Gastrocnemius medialis (tissue), 4 donors: ENCODE data around the gene PLOD3. TPM values are rescaled to one million over a fixed set of nuclear protein-coding genes. Genes with fewer than 3 reads are reported as not detected.

Source experiments
- ATAC-seq, 2 donors: fragments of 150-250 bp; one replicate each; pipeline ENCODE4 v1.9.1; 2016
- DNase-seq, 2 donors: peaks; one replicate each; pipeline ENCODE4 v3.0.0-alpha.2; 2019
- H3K27ac ChIP-seq, 4 donors: fragments of 200-600 bp; sonication (generic); 1 replicate in 1 of 4; 2 replicates in 3 of 4; pipeline ENCODE4 v1.5.1; 2016 to 2018; ENCODE audit warnings: mild to moderate bottlenecking in 2 of 4, moderate library complexity in 1 of 4
- H3K27me3 ChIP-seq, 3 donors: fragments of 200-600 bp; sonication (generic) in 2 of 3; 1 replicate in 1 of 3; 2 replicates in 2 of 3; pipeline versions ENCODE4 v1.5.1 to v1.6.0; 2016 to 2019; ENCODE audit warnings: mild to moderate bottlenecking in 1 of 3, moderate library complexity in 1 of 3
- H3K36me3 ChIP-seq, 2 donors: fragments of 200-600 bp; sonication (generic) in 1 of 2; one replicate each; pipeline ENCODE4 v1.5.1; 2017 to 2018
- H3K4me1 ChIP-seq, 2 donors: fragments of 200-600 bp; sonication (generic) in 1 of 2; one replicate each; pipeline ENCODE4 v1.5.1; 2016 to 2017; ENCODE audit warnings: mild to moderate bottlenecking in 2 of 2
- H3K4me3 ChIP-seq, 4 donors: fragments of 200-600 bp; sonication (generic) in 3 of 4; 1 replicate in 1 of 4; 2 replicates in 3 of 4; pipeline ENCODE4 v1.5.1; 2016 to 2019; ENCODE audit warnings: mild to moderate bottlenecking in 2 of 4
- H3K9me3 ChIP-seq, 3 donors: fragments of 200-600 bp; sonication (generic) in 2 of 3; 1 replicate in 1 of 3; 2 replicates in 2 of 3; pipeline ENCODE4 v1.5.1; 2016 to 2019
- POLR2A ChIP-seq, 2 donors: fragments of 450-650 bp; IDR thresholded peaks; one replicate each; pipeline ENCODE4 v1.6.1; 2017; ENCODE audit warnings: antibody characterized with exemption in 2 of 2, mild to moderate bottlenecking in 2 of 2, moderate library complexity in 2 of 2
- in situ Hi-C, 4 donors: fragments of 200-750 bp; cut with MboI; loops; one replicate each; pipeline versions ENCODE4 v1.15.0 to v1.8.0; 2017; ENCODE audit warnings: low sequenced_read_pairs in 4 of 4
- intact Hi-C: fragments of 100-400 bp; cut with DNase I; formaldehyde crosslinking; loops from one replicate; pipeline ENCODE4 v1.15.1; 2023; ENCODE audit warnings: low total_unique reads
- total RNA-seq, 4 donors: library from RNA; depleted of rRNA; stranded (reverse); fragments of >200 nt; gene quantifications; one replicate each; pipeline versions ENCODE4 v1.1.0 to v1.2.3, GENCODE V29; 2016
- TF ChIP-seq, protein P1 (sequence below), 5 experiments: fragments of 450-650 bp in 3 of 5; fragments of 200-600 bp in 2 of 5; sonication (generic) in 2 of 5; IDR thresholded peaks in 4 of 5; conservative IDR thresholded peaks in 1 of 5; 1 replicate in 4 of 5; 2 replicates in 1 of 5; pipeline ENCODE4 v1.5.1; 2016 to 2019; ENCODE audit warnings: antibody characterized with exemption in 5 of 5, mild to moderate bottlenecking in 3 of 5, moderate library complexity in 3 of 5

Gene PLOD3
- total RNA-seq, 4 donors from 2014 or later = 8.2 to 24.2 (median 15.5) TPM

DNA sequence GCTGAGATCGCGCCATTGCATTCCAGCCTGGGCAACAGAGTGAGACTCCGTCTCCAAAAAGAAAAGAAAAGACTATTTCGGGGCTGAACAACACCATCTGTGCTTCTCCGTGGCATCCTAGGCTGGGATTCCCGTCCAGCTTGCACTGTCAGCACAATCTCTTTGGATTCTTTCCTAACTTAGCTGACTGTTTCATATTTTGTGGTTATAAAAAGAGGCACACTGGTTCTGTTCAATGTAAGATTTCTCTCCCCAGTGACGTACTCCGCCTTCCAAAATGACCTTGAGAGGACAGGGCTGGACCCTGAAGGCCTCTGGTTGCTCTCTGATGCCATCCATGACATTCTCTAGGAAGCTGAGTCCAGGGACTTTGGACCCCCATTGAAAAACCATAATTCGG is 9.3 kb upstream of the PLOD3 start:
- Histone ChIP-seq H3K9me3 (no peaks in the 10 kb centered on the region), H3K4me1 (peaks cover 0 to under 1% of the 10 kb centered on the region in 2 donors), H3K36me3 (peaks cover 0 to 54% of the 10 kb centered on the region in 2 donors), H3K27ac (no peak overlapping the region), H3K27me3 (no peaks in the 10 kb centered on the region), H3K4me3 (no peak overlapping the region)
- TF ChIP-seq, protein P1, sequence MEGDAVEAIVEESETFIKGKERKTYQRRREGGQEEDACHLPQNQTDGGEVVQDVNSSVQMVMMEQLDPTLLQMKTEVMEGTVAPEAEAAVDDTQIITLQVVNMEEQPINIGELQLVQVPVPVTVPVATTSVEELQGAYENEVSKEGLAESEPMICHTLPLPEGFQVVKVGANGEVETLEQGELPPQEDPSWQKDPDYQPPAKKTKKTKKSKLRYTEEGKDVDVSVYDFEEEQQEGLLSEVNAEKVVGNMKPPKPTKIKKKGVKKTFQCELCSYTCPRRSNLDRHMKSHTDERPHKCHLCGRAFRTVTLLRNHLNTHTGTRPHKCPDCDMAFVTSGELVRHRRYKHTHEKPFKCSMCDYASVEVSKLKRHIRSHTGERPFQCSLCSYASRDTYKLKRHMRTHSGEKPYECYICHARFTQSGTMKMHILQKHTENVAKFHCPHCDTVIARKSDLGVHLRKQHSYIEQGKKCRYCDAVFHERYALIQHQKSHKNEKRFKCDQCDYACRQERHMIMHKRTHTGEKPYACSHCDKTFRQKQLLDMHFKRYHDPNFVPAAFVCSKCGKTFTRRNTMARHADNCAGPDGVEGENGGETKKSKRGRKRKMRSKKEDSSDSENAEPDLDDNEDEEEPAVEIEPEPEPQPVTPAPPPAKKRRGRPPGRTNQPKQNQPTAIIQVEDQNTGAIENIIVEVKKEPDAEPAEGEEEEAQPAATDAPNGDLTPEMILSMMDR (IDR thresholded peaks at IDR 0.05 in 4 of 5, conservative IDR thresholded peaks at IDR 0.05 in 1 of 5) = no peak
- no peak for TF ChIP-seq POLR2A (IDR thresholded peaks at IDR 0.05)
- no peak for DNase-seq
- ATAC-seq = no peak
- in situ Hi-C loops (no loop called here), intact Hi-C loops (no loop called here)

DNA sequence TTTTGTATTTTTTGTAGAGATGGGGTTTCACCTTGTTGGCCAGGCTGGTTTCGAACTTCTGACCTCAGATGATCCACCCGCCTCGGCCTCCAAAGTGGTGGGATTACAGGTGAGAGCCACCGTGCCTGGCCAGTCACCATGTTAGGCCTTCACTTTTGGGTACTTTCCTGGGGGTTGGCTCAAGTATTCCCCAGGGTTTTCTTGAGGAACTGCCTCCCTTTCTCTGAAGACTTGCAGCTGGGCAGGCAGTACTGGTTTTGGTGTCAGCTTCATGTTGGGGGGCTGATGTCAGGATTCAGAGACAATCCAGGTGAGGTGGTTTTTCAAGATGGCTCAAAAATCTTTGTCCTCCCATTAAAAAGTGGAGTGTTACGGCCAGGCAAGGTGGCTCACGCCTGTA is 8.3 kb upstream of the PLOD3 start:
- in situ Hi-C loops (no loop called here), intact Hi-C loops (no loop called here)
- H3K36me3 ChIP-seq = peaks cover 0 to 54% of the 10 kb centered on the region in 2 donors
- H3K9me3 ChIP-seq = no peaks in the 10 kb centered on the region
- TF ChIP-seq, protein P1 (IDR thresholded peaks at IDR 0.05 in 4 of 5, conservative IDR thresholded peaks at IDR 0.05 in 1 of 5) = no peak
- no peak for ATAC-seq
- H3K4me3 ChIP-seq = no peak overlapping the region
- no peak for DNase-seq
- H3K27ac ChIP-seq = no peak overlapping the region
- H3K4me1 ChIP-seq = no peaks in the 10 kb centered on the region
- H3K27me3 ChIP-seq = no peaks in the 10 kb centered on the region

DNA sequence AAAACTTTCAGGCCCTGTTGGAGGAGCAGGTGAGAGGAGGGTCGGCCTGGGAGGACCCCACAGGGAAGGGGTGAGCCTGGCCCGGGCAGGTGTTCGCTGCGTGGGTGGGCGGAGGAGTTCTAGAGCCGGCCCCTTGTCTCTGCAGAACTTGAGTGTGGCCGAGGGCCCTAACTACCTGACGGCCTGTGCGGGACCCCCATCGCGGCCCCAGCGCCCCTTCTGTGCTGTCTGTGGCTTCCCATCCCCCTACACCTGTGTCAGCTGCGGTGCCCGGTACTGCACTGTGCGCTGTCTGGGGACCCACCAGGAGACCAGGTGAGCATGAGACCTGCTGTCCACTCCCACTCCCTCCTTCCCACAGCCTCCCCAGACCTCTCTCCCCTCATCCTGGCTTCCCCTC is 6.1 kb upstream of the PLOD3 start:
- TF ChIP-seq, protein P1 (IDR thresholded peaks at IDR 0.05 in 4 of 5, conservative IDR thresholded peaks at IDR 0.05 in 1 of 5) = no peak
- TF ChIP-seq POLR2A (IDR thresholded peaks at IDR 0.05) = no peak
- in situ Hi-C loops = no loop called here
- Histone ChIP-seq H3K9me3 (no peaks in the 10 kb centered on the region), H3K27me3 (no peaks in the 10 kb centered on the region), H3K36me3 (peaks cover 0 to 46% of the 10 kb centered on the region in 2 donors), H3K27ac (no peak overlapping the region), H3K4me1 (peaks cover 13 to 20% of the 10 kb centered on the region in 2 donors), H3K4me3 (no peak overlapping the region)
- DNase-seq (no peak), ATAC-seq (no peak)
- intact Hi-C loops = no loop called here

DNA sequence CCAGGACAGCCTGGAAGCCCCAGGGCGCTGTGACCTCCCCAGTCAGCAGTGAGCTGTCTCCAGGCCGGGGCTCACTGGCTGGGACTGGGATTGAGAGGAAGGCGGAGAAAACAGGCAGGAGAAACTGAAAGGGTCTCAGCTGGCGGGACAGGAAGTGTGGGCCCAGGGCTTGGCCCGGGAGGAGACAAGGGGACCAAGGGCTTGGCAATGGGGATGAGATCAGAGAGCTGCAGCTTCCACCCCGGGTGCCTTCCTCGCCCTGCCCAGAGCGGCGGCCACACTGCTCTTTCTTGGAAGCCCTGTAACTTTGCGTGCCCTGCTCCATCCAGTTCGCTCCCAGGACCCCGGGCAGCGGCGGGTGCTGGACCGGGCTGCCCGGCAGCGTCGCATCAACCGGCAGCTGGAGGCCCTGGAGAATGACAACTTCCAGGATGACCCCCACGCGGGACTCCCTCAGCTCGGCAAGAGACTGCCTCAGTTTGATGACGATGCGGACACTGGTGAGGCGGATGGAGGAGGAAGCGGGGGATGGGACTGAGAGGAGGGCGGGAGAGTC is 5.0 kb upstream of the PLOD3 start:
- DNase-seq = no peak
- H3K9me3 ChIP-seq = no peaks in the 10 kb centered on the region
- H3K4me3 ChIP-seq = no peak overlapping the region
- no peak for ATAC-seq
- in situ Hi-C loops (no loop called here), intact Hi-C loops (no loop called here)
- TF ChIP-seq, protein P1 (IDR thresholded peaks at IDR 0.05 in 4 of 5, conservative IDR thresholded peaks at IDR 0.05 in 1 of 5) = no peak
- TF ChIP-seq POLR2A (IDR thresholded peaks at IDR 0.05) = no peak
- H3K27me3 ChIP-seq = no peaks in the 10 kb centered on the region
- no peak overlapping the region for H3K27ac ChIP-seq
- H3K36me3 ChIP-seq = peaks cover 0 to 46% of the 10 kb centered on the region in 2 donors
- peaks cover 15 to 23% of the 10 kb centered on the region in 2 donors for H3K4me1 ChIP-seq

DNA sequence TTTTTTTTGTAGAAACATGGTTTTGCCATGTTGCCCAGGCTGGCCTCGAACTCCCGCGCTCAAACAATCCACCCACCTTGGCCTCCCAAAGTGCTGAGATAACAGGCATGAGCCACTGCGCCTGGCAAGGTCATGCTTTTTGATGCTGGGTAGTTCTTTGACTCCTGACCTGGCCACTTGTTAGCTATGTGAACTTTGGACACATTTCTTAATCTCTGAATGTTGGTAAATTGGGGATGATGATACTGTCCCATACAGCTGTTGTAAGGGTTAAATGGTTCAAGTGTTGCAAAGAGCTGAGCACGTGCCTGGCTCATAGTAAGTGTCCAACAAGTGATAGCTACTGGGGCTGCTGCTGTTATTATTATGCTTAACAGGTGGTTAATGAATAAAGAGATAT is 2.9 kb upstream of the PLOD3 start:
- TF ChIP-seq POLR2A (IDR thresholded peaks at IDR 0.05) = no peak
- TF ChIP-seq, protein P1 (IDR thresholded peaks at IDR 0.05 in 4 of 5, conservative IDR thresholded peaks at IDR 0.05 in 1 of 5) = no peak
- H3K4me3 ChIP-seq = no peak overlapping the region
- no peaks in the 10 kb centered on the region for H3K27me3 ChIP-seq
- H3K9me3 ChIP-seq = no peaks in the 10 kb centered on the region
- in situ Hi-C loops (no loop called here), intact Hi-C loops (no loop called here)
- peaks cover 0 to 37% of the 10 kb centered on the region in 2 donors for H3K36me3 ChIP-seq
- DNase-seq (no peak), ATAC-seq (no peak)
- peaks cover 23 to 32% of the 10 kb centered on the region in 2 donors for H3K4me1 ChIP-seq
- no peak overlapping the region for H3K27ac ChIP-seq
